GM12878 (cell line): ENCODE measurements around the gene ZBED3. TPM values are rescaled to one million over a fixed set of nuclear protein-coding genes. Genes with fewer than 3 reads are reported as not detected.

Experiments used
- ATAC-seq: fragments of 200-7000 bp; cut with Tn5 transposase; 3 replicates; pipeline ENCODE4 v1.9.1; 2020; ENCODE audit warnings: mild to moderate bottlenecking, moderate library complexity
- BruUV-seq: library from RNA; stranded (reverse); fragments of 400-500 nt; replicated peaks from 2 replicates; lab custom pipeline; 2021; lab: Mats Ljungman, UMichigan
- CTCF ChIA-PET: fragments of 300-600 bp; sonication (Branson Sonifier 250); formaldehyde crosslinking; extraction: SDS; loops from one replicate; lab custom pipeline; 2021; ENCODE audit warnings: inconsistent platforms; lab: Yijun Ruan, JAX
- POLR2A ChIA-PET: fragments of 350-600 bp; formaldehyde crosslinking; extraction: SDS; loops from one replicate; lab custom pipeline; 2021; ENCODE audit warnings: inconsistent platforms; lab: Charles Lee
- RAD21 ChIA-PET: fragments of 300-600 bp; sonication (Branson Sonifier 250); formaldehyde crosslinking; loops from one replicate; lab custom pipeline; 2023; ENCODE audit warnings: antibody characterized with exemption; ENCODE audit not compliant: unreplicated experiment; lab: Charles Lee
- SMC1A ChIA-PET: fragments of 300-600 bp; sonication (Branson Sonifier 250); formaldehyde crosslinking; loops from one replicate; lab custom pipeline; 2023; ENCODE audit not compliant: unreplicated experiment, uncharacterized antibody; lab: Charles Lee
- DNase-seq: peaks from one replicate; pipeline ENCODE4 v3.0.0-alpha.2; 2011; ENCODE audit warnings: low read depth, low spot score
- FAIRE-seq: peaks from 3 replicates; lab custom pipeline; 2011; peaks lifted over from hg19 to GRCh38; lab: Jason Lieb, UNC
- H2AFZ ChIP-seq: 2 replicates; pipeline ENCODE4 v1.6.0; 2011; ENCODE audit warnings: low read depth, low read length, control low read depth; ENCODE audit not compliant: control insufficient read depth
- H3K27ac ChIP-seq: 2 replicates; pipeline ENCODE4 v1.5.1; 2011; ENCODE audit warnings: control low read depth; ENCODE audit not compliant: control insufficient read depth, insufficient read depth
- H3K27me3 ChIP-seq, 2 experiments: replicated peaks in 1 of 2; 2 replicates each; pipeline versions ENCODE4 v1.6.0 to v1.6.1; 2011; ENCODE audit warnings: low read length in 1 of 2; ENCODE audit not compliant: control insufficient read depth in 2 of 2, insufficient read depth in 2 of 2
- H3K36me3 ChIP-seq, 2 experiments: 2 replicates each; pipeline ENCODE4 v1.5.1; 2011; ENCODE audit warnings: low read length in 1 of 2; ENCODE audit not compliant: control insufficient read depth in 2 of 2, insufficient read depth in 2 of 2
- H3K4me1 ChIP-seq: 2 replicates; pipeline ENCODE4 v1.6.1; 2011; ENCODE audit warnings: mild to moderate bottlenecking, low read length, moderate library complexity, mixed read lengths; ENCODE audit not compliant: control insufficient read depth, insufficient read depth
- H3K4me2 ChIP-seq: 2 replicates; pipeline ENCODE4 v1.6.0; 2011; ENCODE audit warnings: control low read depth; ENCODE audit not compliant: control insufficient read depth, insufficient read depth
- H3K4me3 ChIP-seq: fragments of 200-600 bp; sonication (generic); 2 replicates; pipeline ENCODE4 v1.5.1; 2016
- H3K79me2 ChIP-seq: 2 replicates; pipeline ENCODE4 v1.6.0; 2011; ENCODE audit warnings: low read length; ENCODE audit not compliant: control insufficient read depth, insufficient read depth
- H3K9ac ChIP-seq: 2 replicates; pipeline ENCODE4 v1.8.0; 2011; ENCODE audit warnings: low read length, control low read depth, mixed read lengths; ENCODE audit not compliant: control insufficient read depth, insufficient read depth
- H3K9me3 ChIP-seq: replicated peaks from 3 replicates; pipeline ENCODE4 v1.5.1; 2011; ENCODE audit warnings: mild to moderate bottlenecking, low read length; ENCODE audit not compliant: control insufficient read depth, insufficient read depth
- H4K20me1 ChIP-seq: 2 replicates; pipeline ENCODE4 v1.6.0; 2011; ENCODE audit not compliant: control insufficient read depth, insufficient read depth
- CEBPB ChIP-seq, 2 experiments: fragments of 150-350 bp in 1 of 2; IDR thresholded peaks; 2 replicates each; pipeline ENCODE4 v1.6.1; 2012 to 2014; ENCODE audit warnings: low read depth in 2 of 2, low read length in 2 of 2, borderline replicate concordance in 1 of 2, inconsistent platforms in 1 of 2
- CHD2 ChIP-seq: IDR thresholded peaks from 2 replicates; pipeline ENCODE4 v1.6.1; 2011; ENCODE audit warnings: low read depth, low read length, improper control_type of control experiment, borderline replicate concordance
- HDGF ChIP-seq: fragments of 450-650 bp; IDR thresholded peaks from 2 replicates; pipeline ENCODE4 v1.6.1; 2016; ENCODE audit warnings: antibody characterized with exemption
- MAX ChIP-seq: IDR thresholded peaks from 2 replicates; pipeline ENCODE4 v1.6.1; 2012; ENCODE audit warnings: low read depth, low read length, improper control_type of control experiment
- NFIC ChIP-seq: IDR thresholded peaks from 2 replicates; pipeline ENCODE4 v1.6.1; 2012; ENCODE audit warnings: low read depth, mild to moderate bottlenecking, inconsistent platforms, low read length, moderate library complexity
- SRF ChIP-seq, 2 experiments: IDR thresholded peaks; 2 replicates each; pipeline ENCODE4 v1.6.1; 2011; ENCODE audit warnings: low read depth in 2 of 2, low read length in 2 of 2, mild to moderate bottlenecking in 1 of 2, moderate library complexity in 1 of 2
- ZNF687 ChIP-seq: fragments of 450-650 bp; IDR thresholded peaks from 2 replicates; pipeline ENCODE4 v1.6.1; 2017; ENCODE audit warnings: mild to moderate bottlenecking, moderate library complexity
- WGBS: methylation state at CpG from one replicate; pipeline ENCODE4 v1.1.6; 2016; ENCODE audit warnings: low lambda C conversion rate; ENCODE audit not compliant: insufficient replicate concordance, insufficient coverage; ENCODE audit errors: missing lambda C conversion rate; 5-methylcytosine and 5-hydroxymethylcytosine counted together
- in situ Hi-C: fragments of 300-500 bp; cut with MboI; formaldehyde crosslinking; loops from 9 replicates; pipeline ENCODE4 v1.14.3; 2018; ENCODE audit warnings: mixed read lengths
- intact Hi-C: fragments of 100-400 bp; cut with micrococcal nuclease; formaldehyde crosslinking; loops from one replicate; pipeline ENCODE4 v1.14.2; 2022; ENCODE audit not compliant: unreplicated experiment
- polyA plus RNA-seq, 11 experiments: library from polyadenylated mRNA; depleted of rRNA in 4 of 11; unstranded in 6 of 11; stranded (reverse) in 5 of 11; fragments of >200 nt; fragmentation: Nextera tagmentation in 4 of 11; fragmentation: Illumina TruSeq in 1 of 11; extraction: Ambion mirVana in 4 of 11; extraction: Trizol in 1 of 11; gene quantifications; 1 replicate in 1 of 11; 2 replicates in 10 of 11; pipeline versions ENCODE4 v1.2.1 to v1.2.3, GENCODE V29; 2011 to 2016; ENCODE audit warnings: inconsistent platforms in 2 of 11, missing spikeins in 2 of 11, low read depth in 1 of 11
- total RNA-seq, 4 experiments: library from RNA; depleted of rRNA in 3 of 4; stranded (reverse); fragments of >200 nt in 3 of 4; fragmentation: Illumina TruSeq in 1 of 4; extraction: Trizol in 1 of 4; gene quantifications; 2 replicates each; pipeline versions ENCODE4 v1.2.1 to v1.2.3, GENCODE V29; 2013 to 2021

Gene ZBED3
- total and polyA plus RNA-seq, 10 of the 15 experiments (the other 5 are each of a cell fraction or from before 2014, with no cell fraction given) = 1.0 to 16.9 (median 2.5) TPM

- intact Hi-C loops = no loop called here
- BruUV-seq = no TSS peak
Measured at GRCh38 chr5:77065256-77065655, 21.8 kb downstream of the ZBED3 start.

More at GRCh38 chr5:77065256-77065655, 21.8 kb downstream of the ZBED3 start:
- H3K4me2 ChIP-seq = no peak overlapping the region
- SMC1A ChIA-PET = interaction anchor here (0.7 kb wide), 1 partner anchor 80 kb away, joined by 3 read pairs; no protein-coding TSS in a partner anchor
- no peak for DNase-seq
- POLR2A ChIA-PET = interaction anchor here (0.6 kb wide), 1 partner anchor 424 kb away, joined by 6 read pairs; no protein-coding TSS in a partner anchor
- H3K9me3 ChIP-seq = no peaks in the 10 kb centered on the region; the same call in 2 of the 3 replicates
- no peak for FAIRE-seq
- RAD21 ChIA-PET = no interaction called here
- CTCF ChIA-PET = interaction anchor here (0.6 to 1.2 kb wide), 2 partner anchors 12 to 21 kb away, joined by 4 to 7 read pairs; no protein-coding TSS in a partner anchor
- TF ChIP-seq HDGF (no peak), SRF (IDR thresholded peaks at IDR 0.05; ENCODE audit: low read depth in 2 of 2, low read length in 2 of 2) (no peak), MAX (no peak), CHD2 (no peak), ZNF687 (no peak), NFIC (no peak), CEBPB (IDR thresholded peaks at IDR 0.05; ENCODE audit: borderline replicate concordance in 1 of 2, low read depth in 2 of 2, low read length in 2 of 2) (no peak)
- H3K36me3 ChIP-seq = peaks cover 0 to 12% of the 10 kb centered on the region in 2 experiments; a peak in 1 of 4 replicates
- H3K4me1 ChIP-seq = peaks cover 10% of the 10 kb centered on the region; the same call in 1 of the 2 replicates
- in situ Hi-C loops = no loop called here
- no peak overlapping the region for H3K27ac ChIP-seq
- WGBS = 83% methylated on average over 3 of the region's 3 CpGs
- H3K9ac ChIP-seq = no peak overlapping the region
- no peaks in the 10 kb centered on the region for H3K27me3 ChIP-seq
- ATAC-seq = no peak
- no peaks in the 10 kb centered on the region for H4K20me1 ChIP-seq
- H2AFZ ChIP-seq = no peak overlapping the region
- H3K79me2 ChIP-seq = no peaks in the 10 kb centered on the region
- no peak overlapping the region for H3K4me3 ChIP-seq
